ENCODE data around the gene MPPED1.

Gene MPPED1

DNA sequence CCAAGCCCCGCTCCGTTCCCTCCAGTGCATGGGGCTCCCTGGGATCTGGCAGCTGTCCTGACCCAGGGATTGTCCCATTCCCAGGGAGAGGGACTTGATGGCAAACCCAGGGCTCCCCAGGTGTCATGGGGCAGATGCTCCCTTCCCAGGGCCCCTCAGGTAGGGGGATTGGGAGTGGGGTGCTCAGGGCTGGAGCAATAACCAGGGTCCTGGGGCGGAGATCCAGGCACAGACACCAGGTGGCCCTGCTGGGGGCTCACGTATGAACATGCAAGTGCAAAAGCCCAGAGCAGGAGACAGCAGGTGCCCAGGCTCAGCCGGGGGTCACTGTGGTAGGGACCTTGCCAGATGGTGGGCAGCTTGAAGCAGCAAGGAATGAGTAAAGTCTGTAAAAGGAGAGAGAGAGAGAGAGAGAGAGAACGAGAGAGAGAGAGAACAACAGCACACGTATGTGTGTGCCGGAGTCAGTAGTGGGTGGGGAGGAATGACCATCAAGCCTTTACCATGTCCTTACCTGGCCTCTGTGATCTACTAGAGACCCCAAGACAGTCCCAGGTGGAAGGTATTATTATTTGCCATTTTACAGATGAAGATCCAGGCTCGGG is 19.3 kb upstream of the MPPED1 start:
- DNase-seq (ENCODE audit: low spot score) = no peak

DNA sequence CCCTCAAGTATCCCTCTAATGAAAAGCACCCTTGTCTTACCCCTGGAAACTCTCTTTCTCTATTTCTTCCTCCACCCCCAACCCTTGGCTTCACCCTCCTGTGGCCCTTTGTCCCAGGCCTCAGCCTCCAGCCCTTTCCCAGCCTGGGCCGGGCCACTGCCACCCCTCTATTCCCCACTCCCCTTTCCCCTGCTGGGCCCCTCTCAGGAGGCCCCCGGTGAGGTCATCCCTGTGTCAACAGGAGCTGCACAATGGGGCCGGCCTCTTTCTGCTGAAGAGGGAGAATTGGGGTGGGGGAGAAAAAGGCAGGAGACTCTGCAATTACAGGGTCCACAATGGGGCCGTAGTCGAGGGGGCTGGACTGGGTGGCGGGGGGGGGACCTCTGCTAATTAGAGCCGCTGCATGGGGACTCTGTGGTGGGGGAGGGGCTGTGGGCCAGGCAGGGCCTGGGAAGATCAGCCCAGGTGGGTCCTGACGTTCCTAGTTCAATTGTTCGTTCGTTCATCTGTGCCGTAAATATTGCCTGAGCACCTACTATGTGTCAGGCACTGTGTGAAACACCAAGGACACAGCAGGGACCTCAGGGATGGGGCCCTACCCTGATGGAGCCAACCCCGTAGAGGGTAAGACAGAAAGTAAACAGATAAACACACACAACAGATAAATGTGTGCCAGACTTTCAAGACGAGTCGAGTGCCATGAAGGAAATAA is 18.5 kb upstream of the MPPED1 start:
- no peak for DNase-seq (ENCODE audit: low spot score)

DNA sequence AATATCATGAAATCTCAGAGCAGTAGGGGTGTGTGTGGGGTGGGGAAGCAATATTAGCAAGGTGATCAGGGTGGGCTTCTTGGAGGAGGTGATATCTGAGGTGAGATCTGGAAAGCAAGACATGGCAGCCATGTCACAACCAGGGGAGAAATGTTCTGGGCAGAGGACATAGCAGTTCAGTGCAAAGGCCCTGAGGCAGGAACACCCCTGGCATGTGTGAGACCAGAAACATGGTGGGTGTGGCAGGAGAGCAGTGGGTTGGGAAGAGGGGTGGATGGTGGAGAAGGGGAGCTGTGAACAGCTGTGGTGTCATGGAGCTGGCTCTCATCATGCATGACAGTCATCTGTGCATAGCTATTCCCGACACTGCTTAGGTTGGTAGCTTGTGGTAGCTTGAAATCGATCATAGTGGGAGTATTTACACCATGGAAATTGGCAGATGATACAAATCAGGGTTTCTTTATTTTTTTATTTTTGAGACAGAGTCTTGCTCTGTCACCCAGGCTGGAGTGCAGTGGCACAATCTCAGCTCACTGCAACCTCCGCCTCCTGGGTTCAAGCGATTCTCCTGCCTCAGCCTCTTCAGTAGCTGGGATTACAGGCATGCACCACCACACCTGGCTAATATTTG is 17.9 kb upstream of the MPPED1 start:
- no peak for DNase-seq (ENCODE audit: low spot score)

DNA sequence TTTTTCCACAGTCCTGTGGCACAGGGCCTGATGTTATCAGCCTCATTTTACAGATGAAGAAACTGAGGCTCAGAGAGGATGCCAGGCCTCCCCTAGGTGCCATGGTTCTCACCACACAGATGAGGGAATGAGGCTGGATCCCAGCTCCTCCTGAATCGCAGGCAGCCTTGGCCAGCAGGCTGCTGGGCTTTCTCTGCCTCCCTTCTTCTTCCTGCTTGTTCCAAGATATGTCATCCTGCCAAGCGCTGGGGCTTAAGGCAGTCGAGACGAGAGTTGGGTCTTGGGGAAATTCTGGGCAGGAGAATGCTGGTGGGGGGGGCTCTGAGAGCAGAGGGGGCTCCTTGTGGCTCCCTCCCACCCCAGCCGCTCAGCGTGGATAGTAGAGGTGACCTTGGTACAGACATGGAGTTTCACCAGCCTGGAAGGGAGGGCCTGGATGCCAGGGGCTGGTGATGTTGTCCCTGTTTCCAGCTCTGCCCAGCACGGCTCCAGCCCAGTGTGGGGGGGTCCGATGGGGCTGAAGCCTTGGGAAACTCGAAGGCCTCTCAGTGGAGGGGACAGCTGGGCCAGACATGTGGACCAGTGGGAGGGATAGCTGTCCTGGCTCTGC is 16.6 kb upstream of the MPPED1 start:
- no peak for DNase-seq (ENCODE audit: low spot score)

DNA sequence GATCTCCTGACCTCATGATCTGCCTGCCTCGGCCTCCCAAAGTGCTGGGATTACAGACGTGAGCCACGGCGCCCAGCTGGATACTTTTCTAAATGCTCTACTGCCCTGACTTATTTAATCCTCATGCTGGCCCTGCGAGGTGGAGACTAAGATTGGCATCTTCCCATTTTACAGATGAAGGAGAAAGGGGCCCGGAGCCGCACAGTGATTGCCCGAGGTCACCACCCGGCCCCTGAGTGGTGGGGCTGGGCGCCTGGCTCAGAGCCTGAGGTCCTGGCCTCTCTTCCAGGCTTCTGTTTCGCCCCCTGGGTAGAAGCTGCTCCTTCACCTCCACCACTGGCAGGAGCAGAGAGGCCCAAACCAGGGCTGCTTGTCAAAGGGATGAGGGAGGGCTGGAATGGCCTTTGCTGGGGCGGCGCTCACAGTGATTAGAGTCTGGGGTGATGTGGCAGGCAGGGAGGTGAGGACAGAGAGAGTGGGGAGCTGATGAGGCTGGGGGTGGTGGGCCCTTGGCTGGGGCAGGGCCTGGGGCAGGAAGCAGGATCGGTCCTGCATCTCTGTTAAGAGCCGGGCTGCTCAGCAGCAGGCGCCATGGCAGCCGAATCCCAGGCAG is 15.4 kb upstream of the MPPED1 start:
- no peak for DNase-seq (ENCODE audit: low spot score)

DNA sequence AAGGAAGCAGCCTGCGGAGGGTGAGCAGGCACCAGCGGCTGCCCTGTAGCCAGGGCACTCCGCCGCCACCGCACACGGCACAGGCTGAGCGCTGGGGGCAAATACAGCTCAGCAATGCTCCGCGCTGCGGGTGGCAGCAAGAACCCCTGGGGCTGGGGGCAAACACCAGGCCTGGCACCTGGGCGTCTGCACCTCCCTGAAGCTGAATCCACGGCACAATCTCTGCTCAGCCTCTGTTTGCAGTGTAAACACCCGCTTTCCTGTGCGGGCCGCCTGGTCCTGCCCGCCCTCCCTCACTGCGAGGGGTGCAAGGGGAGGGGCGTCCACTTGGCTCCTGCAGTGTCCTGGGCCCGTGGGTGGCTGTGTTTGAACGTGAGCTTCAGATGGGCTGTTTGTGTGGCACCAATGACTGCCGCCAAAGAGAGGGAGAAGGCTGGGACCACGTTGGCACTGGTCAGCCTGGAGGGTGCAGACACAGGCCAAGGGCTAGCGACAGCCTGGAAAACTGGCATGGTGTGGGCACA is 14.8 kb upstream of the MPPED1 start:
- no peak for DNase-seq (ENCODE audit: low spot score)

DNA sequence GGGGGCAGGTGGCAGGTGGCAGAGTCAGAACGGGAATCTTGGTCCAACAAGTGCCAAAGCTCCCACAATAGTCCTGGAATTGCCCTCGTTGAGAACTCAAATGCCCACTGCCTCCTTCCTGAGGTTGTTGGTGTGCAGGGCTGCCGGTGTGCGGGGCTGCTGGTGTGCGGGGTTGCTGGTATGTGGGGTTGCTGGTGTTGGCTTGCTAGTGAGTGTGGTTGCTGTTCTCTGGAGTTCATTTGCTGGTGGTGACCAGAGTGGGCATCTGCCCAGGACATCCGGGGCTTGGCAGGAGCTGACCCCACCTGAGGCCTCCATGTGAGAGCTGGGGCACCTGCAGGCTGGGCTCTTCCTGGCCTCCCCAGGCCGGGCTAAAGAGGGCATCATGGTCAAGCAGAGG is 14.0 kb upstream of the MPPED1 start:
- DNase-seq (ENCODE audit: low spot score) = no peak

DNA sequence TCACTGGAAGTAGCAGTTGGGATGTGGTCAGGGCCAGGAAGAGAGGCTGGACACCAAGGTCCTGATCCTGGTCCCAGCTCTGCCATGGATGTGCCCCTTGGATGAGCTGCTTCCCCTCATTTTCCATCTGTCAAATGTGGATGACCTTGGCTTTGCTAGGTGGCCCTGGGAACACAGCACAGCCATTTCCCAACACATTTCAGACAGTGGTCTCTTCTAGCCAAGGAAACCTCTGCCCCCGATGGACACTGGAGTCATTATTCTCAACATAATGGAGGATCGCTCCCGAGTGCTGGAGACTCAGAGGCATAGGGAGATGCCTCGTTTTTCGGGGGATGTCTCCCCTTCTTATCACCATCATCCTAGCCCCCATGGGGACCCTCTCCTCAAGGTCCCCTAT is 13.6 kb upstream of the MPPED1 start:
- DNase-seq (ENCODE audit: low spot score) = no peak

DNA sequence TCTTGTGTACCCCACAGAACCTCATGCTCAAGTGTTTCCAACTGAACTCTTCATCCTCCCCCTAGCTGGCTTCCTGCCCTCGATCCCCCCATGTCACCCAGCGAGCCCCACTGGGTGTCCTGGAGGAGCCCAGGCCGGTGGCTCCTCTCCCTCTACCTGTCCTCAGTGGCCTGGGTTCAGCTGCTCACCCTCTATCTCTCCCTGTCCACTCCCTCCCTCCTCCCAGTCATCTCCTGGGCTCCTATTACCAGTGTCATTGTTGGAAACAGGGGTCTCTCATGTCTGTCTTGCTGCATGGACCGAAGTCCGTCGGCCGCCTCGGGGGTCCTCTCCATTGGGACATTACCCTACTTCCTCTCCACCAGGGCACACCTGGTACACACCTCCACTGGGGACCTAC is 12.9 kb upstream of the MPPED1 start:
- no peak for DNase-seq (ENCODE audit: low spot score)

DNA sequence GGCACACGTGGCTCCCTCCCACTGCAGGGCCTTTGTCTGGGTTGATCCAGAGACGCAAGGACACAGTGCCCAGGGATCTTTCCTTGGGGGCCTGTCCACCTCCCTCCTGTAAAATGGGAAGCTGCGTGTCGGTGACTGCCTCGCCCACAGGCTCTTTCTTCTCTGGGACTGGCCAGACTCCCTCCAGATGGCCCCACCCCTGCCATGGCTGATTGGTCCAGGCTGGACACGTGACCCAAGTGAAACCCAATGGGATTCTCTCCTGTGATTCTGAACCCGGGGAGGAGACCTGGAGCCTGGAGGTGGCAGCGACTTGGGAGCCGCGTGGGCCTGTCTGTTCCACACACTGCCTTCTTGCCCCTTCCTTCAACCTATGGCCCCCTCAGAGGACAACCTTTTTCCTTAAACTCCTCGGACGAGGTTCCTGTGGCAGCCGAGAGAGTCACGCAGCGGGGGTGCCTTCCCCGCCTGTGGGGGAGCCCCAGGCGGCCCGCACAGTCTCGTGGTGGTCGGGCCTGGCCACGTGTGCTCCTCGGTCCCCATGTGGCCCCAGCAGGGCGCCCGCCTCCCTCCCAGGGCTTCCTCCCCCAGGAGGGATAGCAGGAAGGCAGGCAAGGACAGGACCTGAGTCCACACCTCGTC is 12.4 kb upstream of the MPPED1 start:
- no peak for DNase-seq (ENCODE audit: low spot score)

DNA sequence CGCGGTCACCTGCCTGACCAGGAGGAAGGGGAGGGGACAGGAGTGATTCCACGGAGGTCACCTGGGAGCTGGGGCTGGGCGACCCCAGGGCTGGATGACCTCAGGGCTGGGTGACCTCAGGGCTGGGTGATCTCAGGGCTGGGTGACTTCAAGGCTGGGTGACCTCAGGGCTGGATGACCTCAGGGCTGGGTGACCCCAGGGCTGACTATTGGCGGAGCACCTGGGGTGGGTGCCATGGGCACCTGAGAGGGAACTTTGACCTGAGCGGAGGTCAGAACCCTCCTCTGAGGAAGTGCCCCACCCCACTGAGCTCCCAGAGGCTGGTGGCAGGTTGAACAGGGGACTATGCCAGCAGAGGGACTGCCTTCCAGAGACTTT is 11.8 kb upstream of the MPPED1 start:
- no peak for DNase-seq (ENCODE audit: low spot score)

DNA sequence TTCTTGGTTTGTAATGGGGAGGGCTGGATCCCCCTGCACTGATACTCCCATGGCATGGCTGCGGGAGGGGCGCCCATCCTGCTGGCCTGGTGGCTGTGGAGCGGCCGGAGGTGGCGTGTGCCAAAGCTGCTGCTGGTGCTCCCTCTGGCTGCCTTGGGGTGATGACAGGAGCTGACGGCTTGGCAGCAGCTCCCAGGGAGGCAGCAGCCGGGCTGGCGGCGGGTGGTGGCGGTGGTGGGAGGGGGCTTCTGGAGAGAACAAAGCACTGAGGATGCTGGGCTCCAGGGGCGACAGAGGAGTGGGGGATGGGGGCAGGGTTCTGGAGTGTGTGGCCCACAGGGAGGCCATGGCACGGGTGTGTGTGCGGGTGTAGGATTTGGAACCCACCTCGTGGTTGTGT is 11.4 kb upstream of the MPPED1 start:
- DNase-seq (ENCODE audit: low spot score) = no peak

DNA sequence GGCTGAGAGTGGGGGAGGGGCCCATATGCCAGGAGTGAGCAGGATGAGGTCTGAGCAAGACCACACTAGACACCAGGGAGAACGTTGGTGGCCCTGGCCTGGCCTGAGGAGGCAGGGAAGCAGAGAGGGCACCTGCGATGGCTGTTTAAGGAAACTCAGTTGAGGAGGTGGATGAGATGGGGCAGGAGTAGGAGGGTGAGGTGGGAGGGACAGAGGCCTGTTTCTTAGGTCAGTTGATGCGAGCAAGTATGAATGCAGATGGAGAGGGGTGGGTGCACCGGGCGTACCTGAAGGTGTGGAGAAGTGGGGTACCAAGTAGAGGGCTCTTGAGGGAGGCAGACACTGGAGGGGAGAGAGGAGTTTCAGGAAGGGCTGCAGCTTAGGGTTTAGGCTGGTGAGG is 10.6 kb upstream of the MPPED1 start:
- DNase-seq (ENCODE audit: low spot score) = no peak

DNA sequence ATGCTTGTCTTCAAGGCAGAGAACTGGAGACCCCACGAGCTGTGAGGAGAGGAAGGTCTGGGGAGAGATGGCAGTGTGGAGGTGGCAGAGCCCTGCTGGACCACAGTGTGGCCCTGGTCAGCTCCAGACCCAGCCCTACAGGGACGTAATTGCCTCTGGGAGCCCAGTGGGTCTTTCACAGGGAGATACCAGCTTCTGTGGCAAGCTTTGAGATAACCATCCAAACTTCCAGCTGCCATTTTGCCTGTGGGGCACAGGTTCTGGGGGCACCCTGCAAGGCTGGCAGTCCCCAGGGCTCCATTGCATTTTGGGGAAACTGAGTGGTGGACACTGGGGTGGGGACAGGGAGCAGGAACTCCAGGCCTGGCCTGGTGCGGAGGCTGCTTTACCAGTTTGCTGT is 10.2 kb upstream of the MPPED1 start:
- no peak for DNase-seq (ENCODE audit: low spot score)

DNA sequence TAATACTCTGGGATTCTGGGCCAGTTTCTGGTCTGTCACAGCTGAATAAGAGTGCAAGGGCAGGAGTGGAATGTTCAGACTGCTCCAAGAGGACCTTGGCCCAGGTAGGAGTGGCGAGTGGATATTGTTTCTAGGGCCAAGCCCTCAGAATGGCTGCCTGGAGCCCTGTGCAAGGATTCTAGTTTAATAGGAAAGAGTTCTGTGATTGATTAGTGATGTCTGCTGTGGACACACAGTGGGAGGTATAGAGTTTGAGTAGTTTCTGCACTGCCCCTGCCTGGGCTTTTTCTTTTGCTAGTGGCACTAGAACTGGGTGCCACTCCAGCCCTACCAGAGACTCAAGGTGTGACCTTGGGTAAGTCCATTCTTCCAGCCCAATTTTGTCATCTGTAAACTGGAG is 9.7 kb upstream of the MPPED1 start:
- DNase-seq (ENCODE audit: low spot score) = no peak

DNA sequence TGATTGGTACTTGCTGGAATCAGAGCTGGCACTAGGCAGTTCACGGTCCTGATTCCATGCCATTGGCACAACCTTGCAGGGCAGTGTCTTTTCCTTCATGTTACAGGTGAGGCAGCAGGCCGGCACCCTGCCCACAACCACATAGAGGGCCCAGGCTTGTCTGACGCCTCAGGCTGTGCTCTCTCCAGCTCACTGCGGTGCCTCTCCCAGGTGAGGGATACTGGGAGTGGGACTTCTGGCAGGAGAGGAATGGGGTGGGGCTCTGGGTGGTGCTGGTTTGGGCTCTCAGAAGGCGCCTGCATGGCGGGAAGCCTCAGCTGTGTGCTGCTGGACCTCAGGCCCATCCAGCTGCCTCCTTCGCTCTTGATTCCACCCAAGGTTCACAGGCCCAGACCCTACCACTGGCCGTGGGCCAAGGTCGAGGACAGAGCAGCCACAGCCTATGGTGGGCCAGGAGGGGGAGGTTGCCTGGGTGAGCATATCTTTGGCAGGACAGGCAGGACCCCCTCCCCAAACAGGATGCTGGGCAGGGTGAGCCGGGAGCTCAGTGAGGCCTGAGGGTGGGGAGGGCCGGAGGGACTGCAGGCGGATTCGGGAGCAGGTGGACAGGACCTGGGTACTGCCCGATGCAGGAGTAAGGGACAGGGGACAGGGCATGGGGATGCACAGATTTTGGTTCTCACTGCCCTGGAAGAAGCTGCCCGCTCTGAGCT is 7.0 kb upstream of the MPPED1 start:
- DNase-seq (ENCODE audit: low spot score) = no peak

DNA sequence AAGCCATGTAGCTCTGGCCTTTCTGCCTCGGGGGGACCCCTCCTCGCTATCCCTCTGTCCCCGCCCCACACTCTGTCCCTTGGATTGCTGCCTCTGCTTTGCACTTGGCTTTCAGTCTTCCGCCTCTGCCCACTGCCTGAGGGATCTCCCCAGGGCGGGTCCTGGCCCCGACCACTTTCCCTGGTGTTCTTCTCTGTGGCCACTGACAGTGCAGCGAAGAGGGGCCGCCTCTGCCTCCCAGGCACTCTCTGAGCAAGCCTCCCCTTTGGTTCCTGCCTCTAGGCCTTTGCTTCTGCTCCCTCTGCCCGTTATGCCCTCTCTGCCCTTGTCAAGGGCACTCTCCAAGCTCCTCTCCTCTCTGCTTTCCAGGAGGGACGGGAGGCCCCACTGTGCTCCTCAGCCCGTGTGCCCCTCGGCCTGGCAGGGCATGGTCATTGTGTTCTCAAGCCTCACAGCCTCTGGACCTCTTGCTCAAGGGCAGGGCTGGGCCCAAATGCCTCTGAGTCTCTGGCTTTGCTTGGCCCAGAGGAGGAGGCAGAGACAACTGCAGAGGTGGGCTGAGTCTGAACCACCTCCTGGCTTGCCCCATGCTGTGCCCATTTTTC is 5.5 kb upstream of the MPPED1 start:
- no peak for DNase-seq (ENCODE audit: low spot score)

DNA sequence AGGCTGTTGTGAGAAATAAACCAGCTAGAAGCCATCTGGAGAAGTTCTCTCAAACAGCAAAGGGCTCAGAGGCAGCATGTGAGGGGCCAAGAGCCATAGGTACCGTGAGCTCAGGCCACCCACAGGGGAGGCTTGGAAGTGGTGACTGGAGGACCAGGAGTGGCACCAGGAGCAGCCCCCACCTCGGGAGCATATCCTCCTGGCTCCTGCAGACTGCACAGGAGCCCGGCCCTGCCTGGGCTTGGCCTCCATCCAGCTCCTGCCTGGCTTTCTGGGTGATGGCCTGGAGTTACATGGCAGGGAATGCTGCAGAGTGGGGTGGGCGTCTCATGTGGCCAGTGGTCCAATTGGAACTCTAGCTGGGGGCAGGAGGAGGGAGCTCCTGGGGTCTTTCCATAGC is 4.2 kb upstream of the MPPED1 start:
- no peak for DNase-seq (ENCODE audit: low spot score)

DNA sequence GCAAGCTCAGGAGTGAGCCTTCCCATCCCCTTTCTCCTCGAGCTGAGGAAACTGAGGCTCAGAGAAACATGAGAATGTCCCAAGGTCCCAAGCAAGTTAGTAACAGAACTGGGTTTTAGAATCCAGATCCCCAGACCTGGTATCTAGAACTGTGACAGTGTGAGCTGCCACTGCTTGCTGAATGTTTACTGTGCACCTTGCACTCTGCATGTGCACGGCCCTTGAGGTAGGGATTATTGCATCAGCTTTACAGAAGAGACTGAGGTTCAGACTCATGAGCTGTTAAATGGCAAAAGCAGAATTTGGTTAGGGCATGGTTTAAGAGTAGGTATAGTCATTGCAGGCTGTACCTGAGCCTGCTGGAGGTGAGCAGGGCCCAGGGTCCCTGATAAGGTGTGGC is 3.8 kb upstream of the MPPED1 start:
- DNase-seq (ENCODE audit: low spot score) = no peak

DNA sequence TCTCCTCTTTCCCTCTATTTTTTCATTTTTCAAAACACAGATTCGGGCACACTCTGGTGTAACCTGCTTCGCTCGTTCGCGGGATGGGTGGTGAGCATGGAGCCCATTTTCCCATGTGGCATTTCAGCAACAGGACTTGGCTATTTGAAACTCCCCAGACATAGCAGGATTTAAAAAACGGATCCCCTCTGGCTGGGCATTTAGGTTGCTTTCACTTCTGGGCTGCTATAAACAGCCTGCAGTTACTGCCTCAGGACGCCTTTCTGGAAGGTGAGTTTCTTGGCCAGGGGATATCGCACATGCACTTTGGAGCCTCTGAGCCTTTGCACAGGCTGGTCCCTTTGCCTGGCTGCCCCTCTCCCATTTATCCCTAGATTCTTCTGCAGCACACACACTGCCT is 2.8 kb upstream of the MPPED1 start:
- DNase-seq (ENCODE audit: low spot score) = no peak

DNA sequence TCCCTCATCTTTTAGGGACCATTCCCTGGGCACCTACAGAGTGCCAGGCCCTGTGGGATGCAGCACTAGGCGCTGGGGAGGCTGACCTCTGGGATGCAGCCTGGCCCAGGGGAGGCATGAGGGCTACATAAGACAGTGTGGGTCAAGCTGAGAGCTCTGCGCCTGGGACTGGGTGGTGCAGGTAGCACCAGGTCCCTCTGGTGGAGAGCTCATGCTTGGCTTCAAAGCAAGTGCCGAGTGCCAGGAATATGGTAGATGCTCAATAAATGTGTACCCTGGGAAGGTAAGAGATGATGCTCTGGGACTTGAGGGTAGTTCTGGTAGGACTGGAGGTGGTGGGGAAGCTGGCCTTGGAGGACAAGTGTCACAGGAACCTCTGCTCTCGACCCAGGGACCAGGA is 2.0 kb upstream of the MPPED1 start:
- DNase-seq (ENCODE audit: low spot score) = no peak
